GM19035 (cell line): ENCODE data around the gene GDPD2.
"Not testable (repeated sequence)": the region's sequence is repeated elsewhere in the genome, so short reads cannot be mapped to it uniquely, and the experiment has no call there.

Experiments
- ATAC-seq: cut with Tn5 transposase; IDR thresholded peaks from one replicate; pipeline ENCODE4 v1.9.1; 2021; ENCODE audit not compliant: unreplicated experiment

GDPD2 gene

GRCh38 chrX:70422851-70423341 lies at the start of gene GDPD2:
TSS of gene GDPD2 (plus strand) at chrX:70423314. CDS start at chrX:70424985, 1,671 bp downstream.
- ATAC-seq, result no peak

- no peak for ATAC-seq
Measured at GRCh38 chrX:70386235-70386634, 36.9 kb upstream of the GDPD2 start.

- ATAC-seq, result no peak
Measured at GRCh38 chrX:70398899-70399298, 24.2 kb upstream of the GDPD2 start.

GRCh38 chrX:70400181-70400580 lies 22.9 kb upstream of the GDPD2 start:
- not testable (repeated sequence) for ATAC-seq

- ATAC-seq, result no peak
Measured at GRCh38 chrX:70402721-70403120, 20.4 kb upstream of the GDPD2 start.

- ATAC-seq, result no peak
Measured at GRCh38 chrX:70405003-70405402, 18.1 kb upstream of the GDPD2 start.

GRCh38 chrX:70410921-70411320 lies 12.2 kb upstream of the GDPD2 start:
- ATAC-seq, result no peak

- ATAC-seq, result no peak
Measured at GRCh38 chrX:70411475-70411874, 11.6 kb upstream of the GDPD2 start.

- ATAC-seq, result no peak
Measured at GRCh38 chrX:70421618-70422017, 1.5 kb upstream of the GDPD2 start.

- no peak for ATAC-seq
Measured at GRCh38 chrX:70423936-70424675, 992 bp downstream of the GDPD2 start.

- no peak for ATAC-seq
Measured at GRCh38 chrX:70424801-70425200, 1.7 kb downstream of the GDPD2 start.

- no peak for ATAC-seq
Measured at GRCh38 chrX:70426286-70427278, 3.5 kb downstream of the GDPD2 start.

GRCh38 chrX:70427365-70427764 lies 4.3 kb downstream of the GDPD2 start:
- no peak for ATAC-seq

- no peak for ATAC-seq
Measured at GRCh38 chrX:70429759-70430158, 6.6 kb downstream of the GDPD2 start.

- no peak for ATAC-seq
Measured at GRCh38 chrX:70432936-70433847, 10.1 kb downstream of the GDPD2 start.

- ATAC-seq, result peak; percentile 76
Measured at GRCh38 chrX:70433848-70434351, 10.8 kb downstream of the GDPD2 start.

GRCh38 chrX:70434352-70434866 lies 11.3 kb downstream of the GDPD2 start:
- peak; percentile 59 for ATAC-seq

- no peak for ATAC-seq
Measured at GRCh38 chrX:70434914-70435586, 11.9 kb downstream of the GDPD2 start.

- ATAC-seq, result no peak
Measured at GRCh38 chrX:70436343-70436742, 13.2 kb downstream of the GDPD2 start.

GRCh38 chrX:70437011-70437410 lies 13.9 kb downstream of the GDPD2 start:
- no peak for ATAC-seq
